ENCODE results near the gene PRPF38B.
A peak's percentile ranks its signal among the peaks of the same experiment; 100 is the strongest.
"Not testable (repeated sequence)": the region's sequence is repeated elsewhere in the genome, so short reads cannot be mapped to it uniquely, and the experiment has no call there.

The PRPF38B gene

DNA sequence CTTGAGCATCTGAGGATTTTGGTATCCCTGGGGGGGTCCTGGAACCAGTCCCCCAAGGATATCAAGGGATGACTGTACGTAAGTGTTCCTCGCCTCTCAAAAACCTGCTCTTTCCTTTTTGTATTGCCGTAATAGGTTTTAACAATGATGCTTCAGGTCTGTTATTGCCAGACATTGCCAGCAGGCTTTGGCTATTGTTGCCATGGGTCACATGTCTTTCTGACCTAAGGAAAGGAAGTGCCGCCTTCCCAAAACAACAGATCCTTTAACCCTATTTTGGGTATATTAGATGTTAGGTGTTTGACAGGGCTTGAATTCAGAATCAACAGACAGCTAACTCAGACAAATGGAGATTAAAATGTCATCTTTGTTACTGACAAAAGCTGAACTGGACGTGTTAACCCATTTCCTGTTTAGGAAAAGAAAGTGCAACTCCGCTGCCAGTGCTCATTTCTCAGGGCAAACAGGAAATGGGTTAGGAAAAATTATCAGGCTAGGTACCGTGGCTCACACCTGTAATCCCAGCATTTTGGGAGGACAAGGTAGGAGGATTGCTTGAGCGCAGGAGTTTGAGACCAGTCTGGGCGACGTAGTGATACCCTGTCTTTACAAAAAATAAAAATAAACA, 12.4 kb upstream of the PRPF38B start:
- DNase-seq (ENCODE audit: low read depth), result no peak

DNA sequence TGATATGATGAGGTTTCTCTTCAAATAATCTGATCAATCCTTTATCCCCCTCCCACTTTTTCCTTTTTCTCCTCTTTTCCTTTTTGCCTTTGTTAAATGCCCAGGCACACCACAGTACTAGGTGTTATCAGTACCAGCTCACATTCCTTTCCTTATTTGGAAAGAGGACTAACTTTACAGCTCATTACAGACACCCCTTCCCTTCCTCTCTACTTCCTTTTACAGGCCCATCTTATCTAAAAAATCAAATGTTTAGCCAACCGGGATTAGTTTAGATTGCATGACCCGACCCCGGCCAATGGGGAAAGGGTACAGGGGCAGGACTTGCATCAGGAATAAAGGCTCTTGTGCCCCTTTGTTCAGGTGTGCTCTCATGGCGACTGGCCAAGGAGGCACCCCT, 10.4 kb upstream of the PRPF38B start:
- not testable (repeated sequence) for DNase-seq (ENCODE audit: low read depth)

DNA sequence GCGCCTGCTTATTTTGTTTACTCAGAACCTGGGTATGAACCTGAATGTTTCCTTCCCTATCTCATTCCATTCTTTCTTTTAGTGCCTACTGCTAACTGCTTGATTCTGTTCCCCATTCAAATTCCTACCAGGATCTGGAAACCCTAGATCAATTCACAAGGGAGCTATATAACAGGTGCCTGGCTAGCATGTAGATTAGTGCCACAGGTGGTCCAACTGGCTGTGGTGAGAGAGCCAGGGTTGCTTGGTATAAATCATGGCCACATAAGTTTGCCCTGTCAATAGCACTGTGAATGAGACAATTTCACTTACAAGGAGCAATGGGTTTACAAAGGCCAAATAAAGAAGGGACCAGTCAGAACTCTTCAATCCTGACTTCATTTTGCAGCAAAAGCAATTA, 6.6 kb upstream of the PRPF38B start:
- DNase-seq (ENCODE audit: low read depth), result no peak

GRCh38 chr1:108686614-108687313, 5.3 kb upstream of the PRPF38B start:
- DNase-seq (ENCODE audit: low read depth), result no peak

GRCh38 chr1:108691128-108691941, 775 bp upstream of the PRPF38B start:
- no peak for DNase-seq (ENCODE audit: low read depth)

DNA sequence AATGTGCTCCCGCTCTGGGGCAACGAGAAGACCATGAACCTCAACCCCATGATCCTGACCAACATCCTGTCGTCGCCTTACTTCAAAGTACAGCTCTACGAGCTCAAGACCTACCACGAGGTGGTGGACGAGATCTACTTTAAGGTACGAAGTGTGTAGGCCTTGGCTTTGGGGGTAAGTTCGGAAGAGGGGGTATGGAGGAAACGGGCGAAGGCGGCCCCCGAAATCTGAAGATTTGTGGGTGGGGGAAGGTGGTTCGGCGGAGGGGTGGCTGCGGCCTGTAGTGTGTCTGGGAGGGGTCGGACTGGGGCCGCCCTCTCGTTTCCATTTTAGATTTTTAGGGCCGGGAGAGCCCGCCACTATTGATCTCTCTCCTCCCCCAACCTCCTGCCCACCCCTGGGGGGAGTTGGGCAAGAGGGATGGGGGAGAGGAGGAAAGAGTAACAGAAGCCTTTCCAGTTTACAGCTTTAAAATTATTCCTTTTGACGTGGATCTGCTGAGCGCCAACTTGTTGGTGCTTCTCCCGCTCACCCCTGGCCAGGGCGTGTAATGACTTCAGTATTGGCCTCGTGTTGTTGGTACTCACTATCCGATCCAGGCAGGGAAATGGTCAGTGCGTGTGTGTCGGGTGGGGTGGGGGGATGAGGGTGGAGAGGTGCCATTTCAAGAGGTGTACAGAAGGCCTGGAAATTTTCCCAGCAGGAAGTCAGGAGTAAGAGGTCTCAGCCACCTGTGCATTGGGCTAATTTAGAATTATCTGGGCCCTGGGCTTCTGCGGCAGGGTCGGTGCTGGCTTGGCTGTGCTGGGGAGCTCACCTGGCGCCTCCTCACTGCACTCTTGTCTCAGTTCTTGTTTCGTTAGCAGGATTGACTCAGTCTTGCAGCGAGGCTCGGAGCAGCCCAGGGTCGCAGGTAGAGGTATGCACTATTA, 880 bp downstream of the PRPF38B start:
- peak; percentile 28 for DNase-seq (ENCODE audit: low read depth)

- DNase-seq (ENCODE audit: low read depth), result no peak
Observed at GRCh38 chr1:108695535-108695934, 3.4 kb downstream of the PRPF38B start.

DNA sequence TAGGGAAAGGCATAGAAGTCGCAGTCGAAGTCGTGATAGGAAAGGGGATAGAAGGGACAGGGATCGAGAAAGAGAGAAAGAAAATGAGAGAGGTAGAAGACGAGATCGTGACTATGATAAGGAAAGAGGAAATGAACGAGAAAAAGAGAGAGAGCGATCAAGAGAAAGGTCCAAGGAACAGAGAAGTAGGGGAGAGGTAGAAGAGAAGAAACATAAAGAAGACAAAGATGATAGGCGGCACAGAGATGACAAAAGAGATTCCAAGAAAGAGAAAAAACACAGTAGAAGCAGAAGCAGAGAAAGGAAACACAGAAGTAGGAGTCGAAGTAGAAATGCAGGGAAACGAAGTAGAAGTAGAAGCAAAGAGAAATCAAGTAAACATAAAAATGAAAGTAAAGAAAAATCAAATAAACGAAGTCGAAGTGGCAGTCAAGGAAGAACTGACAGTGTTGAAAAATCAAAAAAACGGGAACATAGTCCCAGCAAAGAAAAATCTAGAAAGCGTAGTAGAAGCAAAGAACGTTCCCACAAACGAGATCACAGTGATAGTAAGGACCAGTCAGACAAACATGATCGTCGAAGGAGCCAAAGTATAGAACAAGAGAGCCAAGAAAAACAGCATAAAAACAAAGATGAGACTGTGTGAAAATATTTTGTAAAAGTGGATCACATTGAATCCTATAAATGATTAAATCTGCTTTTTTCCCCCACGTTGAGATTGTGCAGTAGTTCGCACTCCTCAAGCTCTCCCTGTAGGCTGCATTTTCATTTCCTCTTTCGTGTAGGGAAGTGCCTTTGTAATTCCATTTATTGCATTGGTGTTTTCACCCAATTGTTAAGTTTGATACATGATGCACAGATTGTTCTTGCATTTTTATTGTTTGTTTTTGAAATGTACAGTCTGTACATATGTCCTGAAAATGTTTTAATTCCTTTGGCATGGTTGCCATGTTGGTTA, 7.5 kb downstream of the PRPF38B start:
- no peak for DNase-seq (ENCODE audit: low read depth)

GRCh38 chr1:108701176-108701849, 9.2 kb downstream of the PRPF38B start:
- no peak for DNase-seq (ENCODE audit: low read depth)

DNA sequence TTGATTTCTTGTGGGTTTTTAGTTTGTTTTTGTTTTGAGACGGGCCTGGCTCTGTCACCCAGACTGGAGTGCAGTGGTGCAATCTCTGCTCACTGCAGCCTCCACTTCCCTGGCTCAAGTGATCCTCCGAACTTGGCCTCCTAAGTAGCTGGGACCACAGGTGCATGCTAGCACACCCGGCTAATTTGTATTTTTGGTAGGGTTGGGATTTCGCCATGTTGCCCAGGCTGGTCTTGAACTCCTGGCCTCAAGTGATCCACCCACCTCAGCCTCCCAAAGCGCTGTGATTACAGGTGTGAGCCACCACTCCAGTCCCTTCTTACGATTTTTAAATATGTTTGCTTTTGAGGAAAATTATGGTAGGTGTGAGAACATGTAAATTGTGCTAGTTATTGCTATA, 10.0 kb downstream of the PRPF38B start:
- not testable (repeated sequence) for DNase-seq (ENCODE audit: low read depth)

GRCh38 chr1:108703939-108704338, 11.8 kb downstream of the PRPF38B start:
- no peak for DNase-seq (ENCODE audit: low read depth)

- no peak for DNase-seq (ENCODE audit: low read depth)
Observed at GRCh38 chr1:108704496-108704895, 12.4 kb downstream of the PRPF38B start.

- no peak for DNase-seq (ENCODE audit: low read depth)
Observed at GRCh38 chr1:108706643-108707042, 14.5 kb downstream of the PRPF38B start.

DNA sequence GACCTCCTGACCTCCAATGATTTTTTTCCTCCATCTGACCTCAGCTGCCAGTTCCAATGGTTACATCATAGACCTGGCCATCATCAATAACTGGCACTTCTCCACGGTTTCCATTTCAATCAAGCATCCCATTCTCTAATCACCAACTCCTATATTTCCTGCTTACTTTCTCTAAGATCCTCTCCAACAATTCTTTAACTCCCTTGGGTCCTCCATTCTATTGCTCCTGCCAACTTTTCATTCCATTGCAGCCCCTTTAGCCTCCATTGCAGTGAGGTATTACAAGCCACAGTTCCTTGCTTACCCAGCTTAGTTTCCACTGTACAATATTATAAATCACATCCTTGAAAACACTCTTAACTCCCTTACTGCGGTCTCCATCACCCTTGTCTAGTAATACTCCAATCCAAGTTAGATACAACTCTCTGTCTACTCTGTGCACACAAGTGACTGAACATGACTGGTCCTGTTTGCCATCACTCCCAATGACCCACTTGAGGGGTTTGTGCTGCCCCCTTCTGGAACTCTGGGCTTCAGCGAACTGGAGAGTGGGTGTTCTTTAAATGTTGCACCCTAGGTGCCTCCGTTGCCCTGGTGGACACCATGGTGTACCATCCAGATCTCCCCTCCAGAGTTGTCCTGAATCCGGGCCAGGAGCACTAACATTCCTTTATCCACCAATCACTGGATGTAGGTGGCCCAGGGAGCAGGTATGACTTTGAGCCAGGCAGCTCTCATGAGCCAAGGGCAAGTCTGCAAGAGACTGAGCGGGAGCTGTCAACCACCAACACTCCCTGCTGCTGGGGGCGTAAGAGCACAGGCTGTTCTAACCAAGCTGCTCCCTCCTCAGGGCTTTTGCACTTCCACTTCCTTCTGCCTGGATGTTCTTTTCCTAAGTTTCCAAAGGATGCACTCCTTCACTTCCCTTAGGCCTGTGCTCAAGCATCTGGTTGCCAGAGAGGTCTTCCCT, 16.9 kb downstream of the PRPF38B start:
- peak; percentile 41 for DNase-seq (ENCODE audit: low read depth)

GRCh38 chr1:108712606-108713150, 20.6 kb downstream of the PRPF38B start, which contains the start of gene FNDC7:
FNDC7 (plus strand) TSS chr1:108712908; CDS start chr1:108712934, 26 bp downstream.
- no peak for DNase-seq (ENCODE audit: low read depth)

- DNase-seq (ENCODE audit: low read depth), result no peak
Observed at GRCh38 chr1:108715932-108716331, 23.8 kb downstream of the PRPF38B start.

DNA sequence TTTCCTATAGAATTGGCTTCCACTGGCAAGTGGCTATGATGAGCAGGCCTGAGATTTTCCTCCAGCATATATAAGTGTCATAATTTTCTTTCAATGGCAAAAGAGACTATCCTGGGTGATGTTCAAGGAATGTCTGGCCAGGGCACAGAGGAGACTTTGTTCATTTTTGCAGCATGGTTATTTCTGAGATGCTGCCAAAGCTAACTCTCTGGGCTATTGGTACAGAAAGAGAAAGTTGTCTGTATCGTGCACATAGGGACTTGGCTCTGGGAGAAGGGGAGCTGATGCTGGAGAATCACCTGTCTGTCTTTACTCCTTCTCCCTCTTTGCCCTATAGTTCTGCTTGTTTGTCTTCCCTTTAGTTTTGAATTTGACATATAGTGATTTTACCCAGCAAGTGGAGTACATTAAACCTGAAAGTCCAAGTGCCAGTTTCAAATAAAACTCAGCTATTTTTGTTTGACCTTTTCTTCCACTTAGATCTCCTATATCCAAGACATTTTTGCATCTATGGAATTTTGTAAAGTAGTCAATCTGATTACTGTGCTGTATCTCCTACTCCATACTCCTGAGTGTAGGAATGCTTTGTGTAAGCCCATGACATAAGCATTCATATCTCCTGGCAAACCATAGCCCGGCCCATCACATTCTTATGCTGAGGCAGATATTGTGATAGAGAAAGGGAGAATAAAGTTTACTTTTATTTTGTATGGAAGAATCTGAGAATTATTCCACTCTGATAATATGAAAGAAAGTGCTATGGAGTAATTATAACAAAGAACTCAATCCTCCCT, 24.5 kb downstream of the PRPF38B start:
- DNase-seq (ENCODE audit: low read depth), result no peak
